Ishikawa (cell line): ENCODE data around the gene CARD9.

Source experiments
- CEBPB ChIP-seq: IDR thresholded peaks from 2 replicates; pipeline ENCODE4 v1.6.1; 2012
- CREB1 ChIP-seq: IDR thresholded peaks from 2 replicates; pipeline ENCODE4 v1.6.1; 2012; ENCODE audit warnings: low read depth
- EGR1 ChIP-seq: IDR thresholded peaks from 2 replicates; pipeline ENCODE4 v1.6.1; 2012
- EP300 ChIP-seq: IDR thresholded peaks from 2 replicates; pipeline ENCODE4 v1.6.1; 2012; ENCODE audit warnings: borderline replicate concordance
- FOXM1 ChIP-seq: IDR thresholded peaks from 2 replicates; pipeline ENCODE4 v1.6.1; 2012; ENCODE audit warnings: low read depth, borderline replicate concordance
- MAX ChIP-seq: IDR thresholded peaks from 2 replicates; pipeline ENCODE4 v1.6.1; 2012
- NFIC ChIP-seq: IDR thresholded peaks from 2 replicates; pipeline ENCODE4 v1.6.1; 2012
- RAD21 ChIP-seq: IDR thresholded peaks from 2 replicates; pipeline ENCODE4 v1.6.1; 2012; ENCODE audit warnings: low read depth
- REST ChIP-seq: IDR thresholded peaks from 2 replicates; pipeline ENCODE4 v1.6.1; 2012; ENCODE audit warnings: low read depth, mild to moderate bottlenecking
- TAF1 ChIP-seq: IDR thresholded peaks from 2 replicates; pipeline ENCODE4 v1.6.1; 2012; ENCODE audit warnings: low read depth, mild to moderate bottlenecking
- TCF12 ChIP-seq: IDR thresholded peaks from 2 replicates; pipeline ENCODE4 v1.6.1; 2012; ENCODE audit warnings: low read depth
- TEAD4 ChIP-seq: IDR thresholded peaks from 2 replicates; pipeline ENCODE4 v1.6.1; 2012
- USF1 ChIP-seq: IDR thresholded peaks from 2 replicates; pipeline ENCODE4 v1.6.1; 2012
- YY1 ChIP-seq: IDR thresholded peaks from 2 replicates; pipeline ENCODE4 v1.6.1; 2012; ENCODE audit warnings: low read depth
- ZBTB7A ChIP-seq: IDR thresholded peaks from 2 replicates; pipeline ENCODE4 v1.6.1; 2012; ENCODE audit warnings: low read depth

CARD9 gene

DNA sequence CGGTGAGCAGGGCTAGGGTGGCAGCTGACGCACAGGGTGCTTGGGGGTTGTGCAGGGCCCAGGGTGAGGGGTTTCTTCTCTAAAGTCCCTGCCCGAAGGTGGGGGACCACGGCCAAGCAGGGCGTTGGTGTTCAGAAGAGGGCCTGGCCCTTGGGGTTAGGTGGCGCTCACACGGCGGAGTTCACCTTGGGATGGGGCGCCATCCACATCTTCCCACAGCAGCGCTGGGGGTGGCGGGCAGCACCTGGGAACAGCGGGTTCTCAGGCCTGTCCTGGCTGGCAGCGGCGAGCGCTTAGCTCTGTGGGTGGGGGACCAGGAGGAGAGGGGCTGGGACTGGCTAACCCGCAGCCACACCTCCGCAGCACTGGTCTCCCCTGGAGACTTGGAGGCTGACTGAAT, 40.0 kb downstream of the CARD9 start:
- TF ChIP-seq EGR1 = no peak
- TF ChIP-seq CEBPB = no peak
- TF ChIP-seq FOXM1 = no peak

- TF ChIP-seq USF1 (no peak), RAD21 (no peak), TAF1 (no peak), CEBPB (no peak), ZBTB7A (no peak), MAX (no peak), EP300 (no peak), TCF12 (no peak), FOXM1 (no peak), REST (no peak), YY1 (no peak), CREB1 (no peak), NFIC (no peak), EGR1 (no peak), TEAD4 (no peak)
Observed at GRCh38 chr9:136333045-136333444, 40.4 kb downstream of the CARD9 start.

DNA sequence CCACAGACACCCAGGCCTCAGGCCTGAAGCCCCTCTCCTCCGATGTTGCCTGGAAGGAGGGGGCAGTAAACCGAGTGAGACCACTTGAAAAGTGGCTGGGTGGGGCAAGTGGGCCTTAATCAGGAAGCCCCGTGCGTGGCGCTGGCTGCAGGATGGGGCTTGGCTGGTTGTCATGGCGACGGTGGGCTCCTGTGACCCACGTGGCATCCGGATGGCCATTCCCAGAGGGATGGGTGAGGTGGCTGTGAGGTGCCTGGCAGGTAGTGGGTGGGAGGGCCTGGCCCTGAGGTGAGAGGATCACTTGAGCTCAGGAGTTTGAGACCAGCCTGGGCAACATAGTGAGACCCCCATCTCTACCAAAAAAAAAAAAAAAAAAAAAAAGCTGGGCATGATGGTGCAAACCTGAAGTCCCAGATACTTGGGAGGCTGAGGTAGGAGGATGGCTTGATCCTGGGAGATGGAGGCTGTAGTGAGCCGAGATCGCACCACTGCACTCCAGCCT, 40.9 kb downstream of the CARD9 start:
- TF ChIP-seq ZBTB7A (no peak), TCF12 (no peak), TAF1 (no peak), USF1 (no peak), MAX (no peak), NFIC (no peak), CREB1 (no peak), RAD21 (no peak), CEBPB (no peak), FOXM1 (no peak), REST (no peak)

DNA sequence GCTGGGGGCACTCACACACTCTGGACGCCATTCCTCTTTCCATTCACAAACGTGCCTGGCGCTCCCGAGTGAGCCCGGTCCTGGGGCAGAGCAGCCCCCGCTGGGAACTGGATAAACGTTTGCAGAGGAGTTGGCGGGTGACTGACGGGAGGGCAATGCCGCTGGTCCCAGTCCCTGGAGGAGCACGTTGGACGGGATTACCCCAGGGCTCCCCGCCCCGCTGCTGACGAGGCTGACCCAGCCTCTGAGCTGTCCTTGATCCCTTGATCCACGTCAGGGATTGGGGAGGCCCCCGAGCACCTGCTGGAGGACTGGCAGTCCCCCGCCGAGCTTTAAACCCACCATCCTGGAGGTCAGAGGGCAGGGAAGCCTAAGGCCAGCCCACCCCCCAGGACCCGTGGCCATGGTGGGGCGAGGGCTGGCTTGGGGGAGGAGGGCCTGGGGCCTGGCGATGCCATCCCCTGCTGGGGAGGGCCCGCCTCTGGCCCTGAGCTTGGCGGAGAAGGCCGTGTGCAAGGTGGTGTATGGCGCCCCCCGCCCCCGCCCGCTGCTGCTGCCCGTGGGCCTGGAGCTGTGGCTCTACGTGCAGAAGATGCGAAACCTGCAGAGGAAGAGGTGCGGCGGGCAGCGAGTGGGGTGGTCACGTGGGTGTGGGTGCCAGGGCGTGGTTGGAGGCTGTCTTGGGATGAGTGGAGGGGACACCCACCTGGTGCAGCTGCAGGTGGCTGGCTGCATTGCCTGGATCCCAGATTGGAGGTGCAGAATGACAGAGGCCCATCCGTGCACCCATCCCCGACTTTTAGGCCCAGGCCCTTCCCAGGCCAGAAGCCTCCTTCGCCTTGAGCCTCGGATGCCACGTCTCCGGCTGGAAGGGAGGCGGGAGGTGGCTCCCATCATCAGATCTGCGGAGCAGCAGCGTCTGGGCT, 41.6 kb downstream of the CARD9 start:
- TF ChIP-seq TAF1 (no peak), EGR1 (no peak), RAD21 (no peak), USF1 (no peak), ZBTB7A (no peak), MAX (no peak)

DNA sequence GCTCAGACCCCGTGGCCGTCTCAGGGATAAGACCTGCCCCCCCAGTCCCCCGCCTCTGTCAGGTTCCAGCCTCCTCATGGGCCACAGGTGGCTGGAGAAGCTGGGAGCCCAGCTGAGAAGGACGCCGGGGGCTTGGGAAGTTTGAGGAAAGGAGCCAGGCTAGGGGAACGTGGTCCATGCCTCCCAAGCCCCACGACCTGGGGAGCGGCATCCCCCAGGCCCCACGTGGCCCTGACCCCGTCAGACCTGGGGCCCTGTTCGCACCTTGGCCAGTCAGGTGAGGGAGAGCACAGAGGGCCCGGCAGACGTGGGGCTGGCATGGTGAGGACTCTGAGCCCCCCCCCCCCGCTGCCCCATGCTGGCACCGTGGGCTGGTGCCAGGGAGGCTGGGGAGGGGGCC, 42.4 kb downstream of the CARD9 start:
- TF ChIP-seq REST (no peak), ZBTB7A (no peak), TAF1 (no peak), CEBPB (no peak), RAD21 (no peak), EGR1 (no peak), NFIC (no peak), CREB1 (no peak), TEAD4 (no peak), USF1 (no peak), MAX (no peak), EP300 (no peak), YY1 (no peak), FOXM1 (no peak), TCF12 (no peak)
